HG02642 (cell line): ENCODE results near the gene CELA3B.
"Not testable (repeated sequence)": the region's sequence is repeated elsewhere in the genome, so short reads cannot be mapped to it uniquely, and the experiment has no call there.

Experiments
- ATAC-seq: cut with Tn5 transposase; IDR thresholded peaks from one replicate; pipeline ENCODE4 v1.9.1; 2021; ENCODE audit warnings: mild to moderate bottlenecking; ENCODE audit not compliant: unreplicated experiment, poor library complexity

CELA3B gene

GRCh38 chr1:22005261-22006149, 28.7 kb downstream of the CELA3B start:
- ATAC-seq: not testable (repeated sequence)

- ATAC-seq: not testable (repeated sequence)
Observed at GRCh38 chr1:22006736-22007135, 29.9 kb downstream of the CELA3B start.

- ATAC-seq: not testable (repeated sequence)
Observed at GRCh38 chr1:22007262-22007661, 30.4 kb downstream of the CELA3B start.

- ATAC-seq: not testable (repeated sequence)
Observed at GRCh38 chr1:22009566-22009965, 32.7 kb downstream of the CELA3B start.

- not testable (repeated sequence) for ATAC-seq
Observed at GRCh38 chr1:22012752-22013151, 35.9 kb downstream of the CELA3B start.

- ATAC-seq: not testable (repeated sequence)
Observed at GRCh38 chr1:22014575-22015206, 37.9 kb downstream of the CELA3B start.

GRCh38 chr1:22018583-22019559, 42.0 kb downstream of the CELA3B start:
- peak; percentile 43 for ATAC-seq

GRCh38 chr1:22021061-22021460, 44.2 kb downstream of the CELA3B start:
- ATAC-seq: no peak

- ATAC-seq: peak; percentile 39
Observed at GRCh38 chr1:22024485-22025367, 47.9 kb downstream of the CELA3B start.

- ATAC-seq: peak; percentile 74
Observed at GRCh38 chr1:22025368-22026155, 48.7 kb downstream of the CELA3B start.

- no peak for ATAC-seq
Observed at GRCh38 chr1:22026924-22027289, 50.1 kb downstream of the CELA3B start.

- ATAC-seq: no peak
Observed at GRCh38 chr1:22030057-22030456, 53.2 kb downstream of the CELA3B start.

- ATAC-seq: no peak
Observed at GRCh38 chr1:22030473-22030872, 53.7 kb downstream of the CELA3B start.

GRCh38 chr1:22031214-22031962, 54.6 kb downstream of the CELA3B start:
- no peak for ATAC-seq

- ATAC-seq: not testable (repeated sequence)
Observed at GRCh38 chr1:22034834-22035233, 58.0 kb downstream of the CELA3B start.

- no peak for ATAC-seq
Observed at GRCh38 chr1:22037520-22037919, 60.7 kb downstream of the CELA3B start.

GRCh38 chr1:22038036-22038435, 61.2 kb downstream of the CELA3B start:
- ATAC-seq: no peak
